Measurements from ENCODE around the gene AGL.
"Not testable (repeated sequence)": the region's sequence is repeated elsewhere in the genome, so short reads cannot be mapped to it uniquely, and the experiment has no call there.

The AGL gene

DNA sequence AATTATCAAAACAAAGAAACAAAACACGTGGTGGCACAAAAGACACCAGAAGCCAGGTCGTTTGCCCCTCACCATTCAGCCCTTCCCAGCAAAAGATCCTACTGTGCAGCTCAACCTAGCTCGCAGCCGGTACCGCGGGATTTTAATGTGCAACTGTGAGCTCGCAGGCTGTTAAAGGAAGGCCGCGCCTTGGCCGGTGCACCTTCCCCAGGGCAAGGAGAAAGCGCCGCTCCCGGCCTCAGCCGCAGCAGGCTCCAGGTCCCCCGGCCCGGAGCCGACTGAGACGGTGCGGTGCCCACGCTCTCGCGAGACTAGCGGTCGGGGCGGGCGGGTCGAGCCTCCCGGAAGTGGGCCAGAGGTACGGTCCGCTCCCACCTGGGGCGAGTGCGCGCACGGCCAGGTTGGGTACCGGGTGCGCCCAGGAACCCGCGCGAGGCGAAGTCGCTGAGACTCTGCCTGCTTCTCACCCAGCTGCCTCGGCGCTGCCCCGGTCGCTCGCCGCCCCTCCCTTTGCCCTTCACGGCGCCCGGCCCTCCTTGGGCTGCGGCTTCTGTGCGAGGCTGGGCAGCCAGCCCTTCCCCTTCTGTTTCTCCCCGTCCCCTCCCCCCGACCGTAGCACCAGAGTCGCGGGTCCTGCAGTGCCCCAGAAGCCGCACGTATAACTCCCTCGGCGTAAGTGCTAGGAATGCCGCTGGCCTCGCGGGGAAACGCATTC, at the start of gene AGL:
Gene AGL (plus strand): TSS at position 618 of the 715 bp plus-strand sequence. CDS start 682 bp downstream, outside the sequence.
- peak; percentile 81 to 94 (median 86) for DNase-seq

DNA sequence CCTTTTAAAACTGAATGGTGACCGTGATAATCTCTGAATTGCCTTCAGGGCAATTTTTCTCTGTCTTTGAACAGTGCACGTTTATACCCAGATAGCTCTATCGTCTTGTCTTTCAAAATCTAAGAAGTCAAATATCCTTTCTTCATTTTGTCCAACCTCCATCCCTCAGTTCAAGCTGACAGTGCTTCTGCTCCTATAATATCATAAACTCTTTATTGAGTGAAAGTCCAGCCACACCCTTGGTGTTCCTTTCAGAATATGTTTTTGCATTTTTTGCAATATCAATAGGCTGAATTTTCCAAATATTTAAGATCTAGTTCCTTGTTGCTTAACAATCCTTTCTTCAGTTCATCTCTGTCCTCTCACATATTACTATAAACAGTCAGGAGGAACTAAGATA, 48.6 kb upstream of the AGL start:
- DNase-seq = no peak

DNA sequence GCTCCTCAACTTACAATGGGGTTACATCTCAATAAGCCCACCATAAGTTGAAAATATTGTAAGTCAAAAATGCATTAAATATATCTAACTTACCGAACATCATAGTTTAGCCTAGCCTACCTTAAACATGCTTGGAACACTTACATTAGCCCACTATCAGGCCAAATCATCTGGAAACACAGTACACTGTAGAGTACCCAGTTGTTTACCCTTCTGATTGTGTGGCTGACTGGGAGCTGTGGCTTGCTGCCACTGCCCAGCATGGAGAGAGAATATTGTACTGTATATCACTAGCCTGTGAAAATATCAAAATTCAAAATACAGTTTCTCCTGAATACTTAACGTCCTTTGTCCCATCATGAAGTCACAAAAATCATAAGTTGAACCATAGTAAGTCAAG, 43.3 kb upstream of the AGL start:
- DNase-seq = no peak

DNA sequence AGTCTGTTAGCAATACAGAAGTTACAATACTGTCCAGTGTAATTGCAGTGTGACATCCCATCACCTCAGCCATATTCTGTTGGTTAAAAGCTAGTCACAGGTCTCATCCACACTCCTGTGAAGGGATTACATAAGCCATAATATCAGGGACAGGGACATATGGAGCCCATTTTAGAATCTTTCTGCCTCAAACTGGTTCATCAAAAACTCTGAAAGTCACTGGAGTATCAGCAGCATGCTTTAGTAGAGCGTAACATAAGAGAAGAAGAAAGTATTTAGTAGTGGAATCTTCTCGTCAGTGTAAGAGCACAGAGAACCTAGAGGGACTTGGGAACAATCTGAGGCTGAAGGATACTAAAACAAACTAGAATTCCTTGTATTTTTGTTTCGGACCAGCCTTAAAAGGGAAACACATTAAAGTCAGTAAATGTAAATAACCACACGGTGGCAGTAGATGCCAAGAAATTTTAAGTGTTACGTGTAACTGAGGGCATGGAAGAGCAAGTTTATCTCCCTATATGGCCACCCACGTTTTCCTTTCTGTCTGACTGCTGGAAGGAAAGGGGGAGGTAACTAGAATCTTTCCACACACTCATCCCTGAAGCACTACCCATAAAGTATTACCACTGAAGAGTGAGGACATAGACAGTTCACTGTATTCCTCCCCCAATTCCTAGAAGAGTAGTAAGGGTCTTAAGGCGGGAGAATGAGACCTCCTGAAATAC, 41.6 kb upstream of the AGL start:
- peak; percentile 57 to 88 (median 79) for DNase-seq

DNA sequence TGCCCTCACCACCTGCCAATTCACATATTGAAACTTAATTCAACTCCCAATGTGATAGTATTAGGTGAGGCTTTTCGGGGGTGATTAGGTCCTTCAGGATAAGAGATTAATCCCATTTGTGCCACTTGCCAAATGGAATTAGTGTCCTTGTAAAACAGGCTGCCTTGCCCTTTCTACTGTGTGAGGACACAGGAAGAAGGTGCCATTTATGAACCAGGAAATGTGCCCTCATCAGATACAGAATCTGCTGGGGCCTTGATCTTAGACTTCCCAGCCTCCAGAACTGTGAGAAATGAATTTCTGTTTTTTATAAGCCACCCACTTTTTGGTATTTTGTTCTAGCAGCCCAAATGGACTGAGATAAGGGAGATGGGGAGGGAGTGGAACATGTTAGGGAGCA, 39.1 kb upstream of the AGL start:
- no peak for DNase-seq

DNA sequence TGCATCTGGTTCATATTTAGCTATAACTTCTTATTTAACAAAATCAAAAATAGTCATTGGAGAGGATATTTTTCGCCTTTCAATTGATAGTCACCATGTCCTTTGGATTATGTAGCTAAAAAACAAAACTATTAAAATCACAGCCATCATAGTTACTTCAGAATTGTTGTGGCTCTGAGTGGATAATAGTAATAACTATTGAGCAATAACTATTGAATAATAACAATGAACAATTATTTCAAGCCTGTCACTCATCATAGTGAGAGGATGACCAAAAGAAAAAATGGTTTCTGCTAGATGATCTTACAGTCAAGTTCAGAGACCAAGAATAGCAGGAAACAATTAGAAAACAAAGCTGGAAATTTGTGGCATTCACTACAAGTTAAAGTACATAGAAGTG, 38.4 kb upstream of the AGL start:
- no peak for DNase-seq

DNA sequence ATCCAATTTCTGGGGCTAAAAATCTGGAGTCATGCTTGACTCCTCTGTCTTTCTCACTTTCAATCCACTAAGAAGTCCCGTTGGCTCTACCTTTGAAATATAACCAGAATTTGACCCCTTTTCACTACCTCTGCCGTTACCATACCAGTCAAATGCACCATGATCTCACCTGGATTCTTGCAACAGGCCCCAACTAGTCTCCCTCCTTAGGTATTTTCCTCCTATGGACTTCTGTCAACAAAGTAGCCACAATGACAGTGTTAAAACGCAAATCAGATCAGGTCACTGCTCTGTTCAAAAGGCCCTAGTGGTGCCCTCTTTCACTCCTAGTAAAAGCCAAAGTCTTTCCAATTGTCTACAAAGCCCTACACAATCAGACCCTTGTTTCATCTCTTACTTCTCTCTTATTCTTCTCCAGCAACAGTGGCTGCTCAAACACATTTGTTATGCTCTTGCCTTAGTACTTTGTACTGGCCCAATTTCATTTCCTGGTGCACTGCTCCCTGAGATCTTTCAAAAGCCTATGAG, 35.7 kb upstream of the AGL start:
- DNase-seq = no peak

DNA sequence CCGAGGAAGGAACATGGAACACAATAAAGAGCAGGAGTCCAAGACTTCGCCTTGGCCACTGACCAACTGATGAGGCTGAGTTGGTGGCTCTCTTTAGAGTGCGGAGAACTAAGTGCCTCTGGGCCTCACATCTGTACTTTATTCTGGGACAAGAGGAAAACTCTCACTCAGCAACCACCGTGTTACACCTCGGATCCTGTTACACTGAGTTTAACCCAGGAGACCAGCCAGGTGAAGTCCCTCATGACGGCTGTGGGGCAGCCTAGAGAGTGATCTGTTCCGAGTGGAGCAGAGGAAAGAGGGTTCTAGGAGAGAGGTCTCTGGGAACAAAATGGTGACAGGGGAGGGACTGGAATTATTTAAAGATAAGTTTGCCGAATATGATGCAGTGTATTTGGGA, 33.5 kb upstream of the AGL start:
- no peak for DNase-seq

DNA sequence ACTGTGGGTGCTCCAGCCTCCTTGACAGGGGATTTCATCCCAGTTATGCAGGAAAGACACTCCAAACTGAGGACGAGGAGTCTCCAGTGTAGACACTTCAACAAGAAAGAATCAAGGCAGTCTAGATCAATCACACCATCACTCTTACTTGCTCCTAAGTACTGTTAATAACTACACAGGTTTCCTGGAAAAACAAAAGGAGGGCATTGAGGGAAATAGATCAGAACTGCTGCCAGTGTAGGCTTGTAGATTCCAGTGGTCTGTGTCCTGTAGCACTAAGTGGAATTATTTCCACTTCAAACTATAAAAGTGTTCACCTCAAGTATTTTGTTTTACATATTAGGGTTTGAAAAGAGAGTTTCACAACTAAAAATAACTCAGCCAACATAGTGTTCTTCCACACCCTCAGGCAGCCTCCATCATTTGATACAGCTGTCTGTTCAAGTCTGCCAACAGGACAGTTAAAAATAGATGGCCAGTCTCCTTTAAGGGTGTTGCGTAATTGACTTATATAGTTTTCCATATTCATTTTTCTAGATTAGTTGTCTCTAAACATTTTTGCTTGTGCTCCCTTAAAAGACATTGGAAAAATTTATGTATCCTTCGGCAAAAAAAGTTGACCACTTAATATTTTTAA, 32.0 kb upstream of the AGL start:
- no peak for DNase-seq

DNA sequence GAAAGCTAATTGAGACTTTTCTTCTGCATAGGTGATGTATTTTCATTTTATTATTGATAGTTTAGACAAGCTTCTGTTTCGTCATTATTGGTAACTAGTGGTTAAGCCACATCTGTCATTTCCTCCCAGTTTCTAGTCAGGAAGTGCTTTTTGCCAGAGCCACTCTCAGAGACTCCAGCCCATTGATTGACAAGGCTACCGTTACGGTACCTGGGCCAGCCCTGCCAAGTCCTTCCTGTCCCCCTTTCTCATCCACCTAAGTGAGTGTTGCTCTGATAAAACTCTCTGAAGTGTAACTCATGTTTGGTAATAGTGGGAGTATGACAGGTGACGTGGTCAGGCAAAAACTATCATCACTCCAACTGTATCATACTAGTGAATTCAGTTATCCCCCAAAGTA, 29.6 kb upstream of the AGL start:
- DNase-seq = no peak

DNA sequence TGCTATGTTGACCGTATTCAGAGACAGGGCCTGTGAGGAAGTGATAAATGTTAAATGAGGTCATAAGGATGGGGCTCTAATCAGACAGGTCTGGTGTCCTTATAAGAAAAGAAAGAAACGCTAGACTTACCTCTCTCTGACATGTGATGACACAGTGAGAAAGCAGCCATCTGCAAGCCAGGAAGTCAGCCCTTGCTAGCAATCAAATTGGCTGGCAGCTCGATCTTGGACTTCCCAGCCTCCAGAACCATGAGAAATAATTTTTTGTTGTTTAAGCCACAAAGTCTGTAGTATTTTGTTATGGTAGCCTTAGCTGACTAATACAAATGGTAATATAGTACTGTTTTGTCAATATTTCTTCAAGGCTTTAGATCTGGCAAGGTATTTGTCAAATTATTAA, 25.1 kb upstream of the AGL start:
- DNase-seq = no peak

DNA sequence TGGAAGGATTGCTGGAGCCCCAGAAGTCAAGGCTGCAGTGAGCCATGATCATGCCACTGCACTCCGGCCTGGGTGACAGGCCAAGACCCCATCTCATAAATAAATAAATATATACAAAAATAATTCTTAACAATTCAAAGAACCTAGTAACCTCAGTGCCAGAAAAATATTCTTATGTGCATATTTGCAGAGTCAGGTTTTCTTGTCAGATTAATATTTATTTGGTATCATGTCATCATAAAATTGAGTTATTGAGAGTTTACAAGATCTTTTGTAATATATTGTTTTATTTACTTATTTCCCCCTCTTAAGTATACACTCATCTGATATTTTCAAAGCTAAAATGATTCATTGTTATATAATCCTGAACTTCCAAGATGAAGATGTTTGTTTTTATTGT, 24.5 kb upstream of the AGL start:
- no peak for DNase-seq

DNA sequence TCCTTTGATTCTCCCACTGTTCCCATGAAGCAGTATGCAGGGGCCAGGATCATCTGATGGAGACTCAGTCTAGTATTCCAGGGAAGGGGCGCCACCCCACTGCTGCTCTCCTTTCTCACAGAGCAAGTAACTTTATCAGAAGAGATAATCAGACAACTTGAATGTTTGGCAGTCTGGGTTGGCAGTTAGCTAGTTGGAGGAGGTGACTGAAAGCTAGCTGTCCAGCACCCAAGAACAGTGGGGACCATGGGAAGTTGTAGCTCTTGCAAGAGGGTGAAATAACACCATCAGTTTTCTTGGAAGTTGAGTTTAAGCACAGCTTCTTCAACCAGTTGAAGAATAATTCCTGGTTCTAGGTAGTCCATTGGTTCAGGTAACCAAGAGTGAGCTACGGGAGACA, 22.2 kb upstream of the AGL start:
- DNase-seq = no peak

DNA sequence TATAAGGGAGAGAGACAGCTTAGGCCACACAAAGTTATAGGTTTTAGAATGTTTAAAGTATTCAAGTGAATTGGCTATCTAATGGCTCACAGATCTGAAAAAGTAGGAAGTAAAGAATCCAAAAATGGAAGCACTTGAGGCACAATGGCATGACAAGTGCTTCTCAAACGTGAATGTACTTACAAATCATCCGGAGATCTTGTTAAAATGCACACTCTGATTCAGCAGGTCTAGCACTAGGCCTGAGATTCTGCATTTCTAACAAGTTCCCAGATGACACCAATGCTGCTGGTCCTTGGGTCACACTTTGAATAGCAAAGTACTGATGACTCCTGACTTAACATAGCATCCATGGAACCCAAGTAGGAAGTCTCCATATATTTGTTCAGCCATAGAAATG, 20.9 kb upstream of the AGL start:
- DNase-seq = peak in 1 of 3 experiments; percentile 89

DNA sequence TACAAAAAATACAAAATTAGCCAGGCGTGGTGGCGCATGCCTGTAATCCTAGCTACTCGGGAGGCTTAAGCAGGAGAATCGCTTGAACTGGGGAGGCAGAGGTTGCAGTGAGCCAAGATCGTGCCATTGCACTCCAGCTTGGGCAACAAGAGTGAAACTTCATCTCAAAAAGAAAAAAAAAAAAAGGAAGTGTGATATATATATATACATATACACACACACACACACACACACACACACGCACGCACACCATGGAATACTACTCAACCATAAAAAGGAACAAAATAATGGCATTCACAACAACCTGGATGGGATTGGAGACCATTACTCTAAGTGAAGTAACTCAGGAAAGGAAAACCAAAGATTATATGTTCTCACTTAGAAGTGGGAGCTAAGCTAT, 16.2 kb upstream of the AGL start:
- not testable (repeated sequence) for DNase-seq

DNA sequence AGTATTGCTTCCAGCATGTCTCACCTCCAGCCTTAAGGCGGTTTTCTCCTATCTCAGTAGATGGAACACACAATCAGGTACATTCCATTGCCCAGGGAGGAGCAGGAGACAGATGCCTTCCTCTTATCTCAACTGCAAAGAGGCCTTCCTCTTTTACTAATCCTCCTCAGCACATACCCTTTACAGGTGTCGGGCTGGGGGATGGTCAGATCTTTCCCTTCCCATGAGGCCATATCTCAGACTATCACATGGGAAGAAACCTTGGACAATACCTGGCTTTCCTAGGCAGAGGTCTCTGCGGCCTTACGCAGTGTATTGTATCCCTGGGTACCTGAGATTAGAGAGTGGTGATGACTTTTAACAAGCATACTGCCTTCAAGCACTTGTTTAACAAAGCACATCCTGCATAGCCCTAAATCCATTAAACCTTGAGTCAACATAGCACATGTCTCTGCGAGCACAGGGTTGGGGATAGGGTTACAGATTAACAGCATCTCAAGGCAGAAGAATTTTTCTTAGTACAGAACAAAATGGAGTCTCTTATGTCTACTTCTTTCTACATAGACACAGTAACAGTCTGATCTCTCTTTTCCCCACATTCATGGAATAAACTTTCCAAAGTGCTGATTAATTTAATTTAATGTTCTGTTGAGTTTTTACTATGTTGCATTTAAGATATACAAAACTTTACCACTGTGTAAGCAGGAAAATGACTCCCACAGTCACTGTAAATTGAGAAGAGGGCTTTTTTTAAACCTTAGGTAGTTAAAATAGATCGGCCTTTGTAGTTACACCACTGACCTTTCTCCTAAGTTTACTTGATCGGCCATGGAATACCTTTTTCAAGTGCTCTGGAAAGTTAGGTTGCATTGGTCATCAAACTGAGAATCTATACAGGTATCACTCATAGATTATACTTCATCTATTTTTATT, 13.7 kb upstream of the AGL start:
- DNase-seq = peak in 2 of 3 experiments; percentile 37 to 40

DNA sequence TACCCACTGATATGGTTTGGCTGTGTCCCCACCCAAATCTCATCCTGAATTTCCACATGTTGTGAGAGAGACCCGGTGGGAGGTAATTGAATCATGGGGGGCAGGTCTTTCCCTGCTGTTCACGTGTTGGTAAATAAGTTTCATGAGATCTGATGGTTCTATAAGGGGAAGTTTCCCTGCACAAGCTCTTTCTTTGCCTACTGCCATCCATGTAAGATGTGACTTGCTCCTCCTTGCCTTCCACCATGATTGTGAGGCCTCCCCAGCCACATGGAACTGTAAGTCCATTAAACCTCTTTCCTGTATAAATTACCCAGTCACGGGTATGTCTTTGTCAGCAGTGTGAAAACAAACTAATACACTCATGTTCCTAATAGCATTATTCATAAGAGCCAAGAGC, 9.8 kb upstream of the AGL start:
- DNase-seq = not testable (repeated sequence)

DNA sequence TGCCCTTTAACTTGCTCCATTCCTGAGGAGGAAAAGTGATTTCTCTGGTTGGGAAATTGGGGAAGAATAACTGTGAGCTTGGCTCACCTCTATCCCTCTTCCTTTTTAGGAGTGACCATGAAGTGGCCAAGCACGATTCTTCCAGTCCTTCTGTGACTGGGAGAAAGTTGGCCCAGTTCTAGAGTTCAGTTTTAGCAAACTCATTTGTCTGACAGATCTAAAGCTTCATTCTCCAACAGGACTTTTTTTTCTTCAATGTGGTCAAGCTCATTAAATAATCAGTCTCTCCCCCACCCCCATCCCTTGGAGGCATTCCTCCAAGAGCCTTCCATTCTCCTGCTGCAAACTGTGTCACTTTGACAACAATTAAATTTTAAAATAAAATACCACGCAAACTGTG, 6.4 kb upstream of the AGL start:
- no peak for DNase-seq

DNA sequence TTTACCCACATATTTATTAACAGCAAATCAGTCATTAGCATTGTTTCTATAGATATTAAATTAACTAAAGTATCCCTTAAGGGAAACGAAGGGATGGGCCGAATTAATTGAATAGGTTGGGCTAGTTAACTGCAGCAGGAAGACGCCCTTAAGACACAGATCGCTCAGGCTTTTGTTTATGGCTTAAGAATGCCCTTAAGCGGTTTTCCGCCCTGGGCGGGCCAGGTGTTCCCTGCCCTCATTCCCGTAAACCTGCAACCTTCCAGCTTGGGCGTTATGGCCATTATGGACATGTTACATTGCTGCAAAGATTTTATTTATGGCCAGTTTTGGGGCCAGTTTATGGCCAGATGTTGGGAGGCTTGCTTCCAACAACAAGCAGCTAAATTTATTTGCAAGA, 5.0 kb upstream of the AGL start:
- not testable (repeated sequence) for DNase-seq

DNA sequence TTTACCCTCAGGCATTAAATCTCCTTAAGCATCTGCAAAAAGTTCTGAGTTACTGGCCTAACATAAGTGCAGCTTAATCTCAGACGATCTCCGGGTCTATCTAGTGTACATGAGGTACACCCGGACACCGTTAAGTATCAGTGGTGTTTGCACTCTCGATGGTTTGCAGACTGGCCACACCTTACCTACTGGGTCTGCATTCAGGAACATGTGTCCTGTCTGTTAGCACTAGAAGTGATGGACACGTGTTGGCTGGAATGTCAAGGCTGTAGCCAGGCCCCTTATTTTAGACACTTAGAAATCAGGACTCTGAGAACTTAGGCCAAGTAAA, 783 bp upstream of the AGL start:
- DNase-seq = peak in 2 of 3 experiments; percentile 60 to 79

DNA sequence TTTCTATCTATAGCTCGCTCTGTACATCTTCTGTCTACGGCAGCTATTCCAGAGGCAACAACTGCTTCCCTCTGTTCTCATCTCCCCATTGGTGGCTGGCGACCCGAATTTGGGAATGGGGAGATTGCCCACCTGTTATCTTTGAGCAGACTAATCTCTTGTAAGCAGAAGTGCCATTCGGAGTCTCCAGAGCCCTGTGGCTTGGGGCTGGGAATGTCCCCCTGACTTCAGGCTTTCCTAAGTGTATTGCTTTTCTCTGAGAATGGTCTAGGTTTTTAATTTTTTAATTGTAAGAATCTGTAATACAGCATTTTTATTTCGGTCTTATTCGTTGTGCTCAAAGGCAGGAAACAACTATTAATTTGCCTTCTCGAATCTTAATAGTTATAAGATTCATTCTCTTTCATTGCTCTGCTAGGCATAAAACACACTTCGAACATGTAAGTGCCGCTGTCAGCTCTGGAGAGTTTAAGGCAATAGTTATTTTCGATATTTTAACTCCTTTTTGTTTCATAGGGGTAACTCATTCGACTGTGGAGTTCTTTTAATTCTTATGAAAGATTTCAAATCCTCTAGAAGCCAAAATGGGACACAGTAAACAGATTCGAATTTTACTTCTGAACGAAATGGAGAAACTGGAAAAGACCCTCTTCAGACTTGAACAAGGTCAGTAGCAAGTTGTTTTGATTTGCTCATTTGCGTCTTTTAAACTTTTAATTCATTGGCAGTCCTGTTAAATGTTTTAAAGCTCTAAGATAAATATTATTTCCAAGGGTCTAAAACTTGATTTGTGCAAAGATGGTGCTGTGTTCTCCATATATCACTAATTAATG, 514 bp downstream of the AGL start:
- DNase-seq = no peak

All from NCI-H1417 (cell line).